Activated gamma-delta T cell treated with anti-CD3 and anti-CD28 coated beads, Interleukin-2, amount 50 U/mL, for 16 hours (primary cell): ENCODE results near the gene HMGXB3.
"Not testable (repeated sequence)": the region's sequence is repeated elsewhere in the genome, so short reads cannot be mapped to it uniquely, and the experiment has no call there.

Source experiments
- DNase-seq: peaks from one replicate; pipeline ENCODE4 v3.0.0-alpha.2; 2020; ENCODE audit warnings: low read depth

HMGXB3 gene

GRCh38 chr5:150068961-150069645 lies 68.6 kb downstream of the HMGXB3 start:
- no peak for DNase-seq

- no peak for DNase-seq
These were observed 69.4 kb downstream of the HMGXB3 start for GRCh38 chr5:150069672-150070627.

- no peak for DNase-seq
These were observed 70.3 kb downstream of the HMGXB3 start for GRCh38 chr5:150070821-150071220.

- DNase-seq = no peak
These were observed 72.6 kb downstream of the HMGXB3 start for GRCh38 chr5:150073086-150073625.

GRCh38 chr5:150073677-150074076 lies 73.1 kb downstream of the HMGXB3 start:
- DNase-seq = no peak

- no peak for DNase-seq
These were observed 74.7 kb downstream of the HMGXB3 start for GRCh38 chr5:150075233-150075632.

- no peak for DNase-seq
These were observed 75.3 kb downstream of the HMGXB3 start for GRCh38 chr5:150075806-150076205.

GRCh38 chr5:150077060-150077459 lies 76.5 kb downstream of the HMGXB3 start:
- no peak for DNase-seq

GRCh38 chr5:150077996-150078801 lies 77.7 kb downstream of the HMGXB3 start:
- no peak for DNase-seq

- no peak for DNase-seq
These were observed 78.5 kb downstream of the HMGXB3 start for GRCh38 chr5:150078802-150079689.

GRCh38 chr5:150079909-150080461 lies 79.4 kb downstream of the HMGXB3 start:
- no peak for DNase-seq

GRCh38 chr5:150080696-150081435 lies 80.3 kb downstream of the HMGXB3 start:
- no peak for DNase-seq

- DNase-seq = no peak
These were observed 81.2 kb downstream of the HMGXB3 start for GRCh38 chr5:150081541-150082283.

GRCh38 chr5:150082374-150082773 lies 81.8 kb downstream of the HMGXB3 start:
- no peak for DNase-seq

- DNase-seq = no peak
These were observed 82.3 kb downstream of the HMGXB3 start for GRCh38 chr5:150082889-150083288.

GRCh38 chr5:150084754-150085153 lies 84.2 kb downstream of the HMGXB3 start:
- not testable (repeated sequence) for DNase-seq

GRCh38 chr5:150085191-150085912 lies 84.8 kb downstream of the HMGXB3 start:
- DNase-seq = no peak

- DNase-seq = no peak
These were observed 85.6 kb downstream of the HMGXB3 start, which contains the start of gene CSF1R for GRCh38 chr5:150085950-150086715. Gene CSF1R (minus strand): TSS chr5:150086554. CDS start chr5:150086427, 127 bp downstream.
